ENCODE data around the gene CKAP2L.

DNA sequence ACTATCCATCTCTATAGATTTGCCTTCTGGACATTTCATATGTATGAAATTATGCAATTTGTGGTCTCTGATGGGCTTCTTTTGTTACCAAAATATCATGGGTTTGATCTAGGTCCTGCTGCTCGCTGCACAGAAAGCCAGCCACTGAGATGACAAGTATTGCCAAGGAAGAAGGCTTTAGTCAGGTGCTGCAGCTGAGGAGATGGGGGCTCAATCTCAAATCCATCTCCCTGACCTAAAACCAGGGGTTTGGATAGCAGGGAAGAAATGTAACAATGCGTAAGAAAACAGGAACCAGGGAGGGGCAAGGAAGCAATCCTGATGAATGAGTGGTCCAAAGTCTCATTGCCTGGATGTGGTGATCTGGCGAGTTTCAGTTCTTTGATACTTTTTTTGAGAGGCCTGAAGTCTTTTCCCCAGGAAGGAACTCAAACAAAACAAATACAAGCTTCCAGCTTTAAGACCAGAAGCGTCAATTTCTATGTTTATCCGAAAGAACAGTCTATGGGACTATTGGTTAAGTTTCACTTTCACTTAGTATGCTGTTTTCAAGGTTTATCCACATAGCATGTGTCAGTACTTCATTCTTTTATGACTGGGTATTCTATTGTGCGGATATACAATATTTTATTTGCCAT lies 3.4 kb upstream of the CKAP2L start:
- no peak for TF ChIP-seq TAF1 (IDR thresholded peaks at IDR 0.05; ENCODE audit: low read depth, low read length)
- TF ChIP-seq POLR2A (IDR thresholded peaks at IDR 0.05; ENCODE audit: low read depth, low read length) = no peak
- TF ChIP-seq SPI1 (IDR thresholded peaks at IDR 0.05; ENCODE audit: low read depth, low read length) = no peak
- TF ChIP-seq POLR2AphosphoS5 (IDR thresholded peaks at IDR 0.05; ENCODE audit: low read depth, low read length) = no peak
- TF ChIP-seq PAX5 (IDR thresholded peaks at IDR 0.05; ENCODE audit: insufficient read depth, low read length, severe bottlenecking) = no peak
